ENCODE results near the gene HLA-DRB5.

DNA sequence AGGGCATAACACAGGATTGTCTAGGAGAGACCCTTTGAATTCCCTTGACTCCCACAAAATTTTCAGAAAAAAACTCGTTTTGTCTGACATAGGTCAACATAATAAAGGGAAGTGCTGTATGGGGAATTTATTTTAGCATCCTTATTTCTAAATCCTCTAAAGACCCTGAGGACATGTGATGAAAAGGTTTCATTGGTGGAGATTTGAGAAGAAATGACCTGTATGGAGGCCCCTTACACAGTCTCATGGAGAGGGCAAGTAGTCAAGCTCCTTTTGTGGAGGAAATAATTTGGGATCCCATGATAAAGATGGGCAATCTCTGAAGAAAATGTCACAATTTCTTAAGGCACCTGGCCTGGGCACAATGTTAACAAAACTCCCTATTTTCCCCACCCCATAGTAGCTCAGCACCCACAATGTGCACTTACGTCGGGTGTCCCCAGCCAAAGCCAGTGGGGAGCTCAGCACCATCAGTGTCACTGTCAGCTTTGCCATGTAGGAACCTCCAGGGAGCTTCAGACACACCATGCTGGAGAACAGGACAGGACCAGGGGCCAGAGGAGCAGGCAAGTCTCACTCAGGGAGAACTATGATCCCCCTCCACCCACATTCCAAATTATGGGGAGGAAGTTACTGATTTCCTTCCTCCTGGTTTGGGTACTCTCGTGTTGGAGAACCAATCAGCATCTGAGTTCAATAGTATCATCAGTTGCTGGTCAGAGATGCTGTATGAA, at the start of gene HLA-DRB5:
- TF ChIP-seq POLR2A (IDR thresholded peaks at IDR 0.05) (no peak), CTCF (IDR thresholded peaks at IDR 0.05) (no peak)

Measured in testis (tissue), 2 donors.